CD4-positive, alpha-beta T cell treated with Interferon gamma for 1 hour (primary cell): Measurements from ENCODE around the gene NUDT4B.
"Not testable (repeated sequence)": the region's sequence is repeated elsewhere in the genome, so short reads cannot be mapped to it uniquely, and the experiment has no call there.

Experiments used
- DNase-seq: peaks from one replicate; pipeline ENCODE4 v3.0.0-alpha.2; 2020

The NUDT4B gene

DNA sequence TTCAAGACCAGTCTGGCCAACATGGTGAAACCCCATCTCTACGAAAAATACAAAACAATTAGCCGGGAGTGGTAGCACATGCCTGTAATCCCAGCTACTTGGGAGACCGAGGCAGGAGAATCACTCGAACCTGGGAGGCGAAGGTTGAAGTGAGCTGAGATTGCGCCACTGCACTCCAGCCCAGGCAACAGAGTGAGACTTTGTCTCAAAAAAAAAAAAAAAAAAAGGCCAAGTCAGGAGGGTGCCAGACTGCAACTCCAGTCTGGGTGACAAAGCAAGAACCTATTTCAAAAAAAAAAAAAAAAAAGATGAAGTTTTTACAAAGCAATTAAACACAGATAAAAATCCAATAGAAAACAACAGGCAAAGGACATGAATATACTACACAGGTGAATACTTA is 9.9 kb upstream of the NUDT4B start:
- not testable (repeated sequence) for DNase-seq

DNA sequence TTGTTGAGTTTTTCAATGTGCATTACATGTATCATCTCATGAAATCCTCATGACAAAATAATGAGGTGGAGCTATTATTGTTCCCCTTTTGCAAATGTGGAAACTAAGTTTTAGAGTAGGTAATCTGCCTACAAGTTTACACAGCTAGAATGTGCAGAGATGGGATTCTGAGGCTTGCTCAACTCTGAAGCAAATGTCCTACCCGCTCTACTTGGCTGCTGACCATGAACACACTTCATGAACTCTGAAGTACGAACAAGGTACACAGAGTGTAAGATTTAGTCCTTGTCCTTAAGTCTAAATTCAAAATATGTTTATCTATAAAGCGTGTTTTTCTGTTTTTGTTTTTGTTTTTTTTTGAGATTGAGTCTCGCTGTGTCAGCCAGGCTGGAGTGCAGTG is 5.4 kb upstream of the NUDT4B start:
- DNase-seq, result not testable (repeated sequence)

DNA sequence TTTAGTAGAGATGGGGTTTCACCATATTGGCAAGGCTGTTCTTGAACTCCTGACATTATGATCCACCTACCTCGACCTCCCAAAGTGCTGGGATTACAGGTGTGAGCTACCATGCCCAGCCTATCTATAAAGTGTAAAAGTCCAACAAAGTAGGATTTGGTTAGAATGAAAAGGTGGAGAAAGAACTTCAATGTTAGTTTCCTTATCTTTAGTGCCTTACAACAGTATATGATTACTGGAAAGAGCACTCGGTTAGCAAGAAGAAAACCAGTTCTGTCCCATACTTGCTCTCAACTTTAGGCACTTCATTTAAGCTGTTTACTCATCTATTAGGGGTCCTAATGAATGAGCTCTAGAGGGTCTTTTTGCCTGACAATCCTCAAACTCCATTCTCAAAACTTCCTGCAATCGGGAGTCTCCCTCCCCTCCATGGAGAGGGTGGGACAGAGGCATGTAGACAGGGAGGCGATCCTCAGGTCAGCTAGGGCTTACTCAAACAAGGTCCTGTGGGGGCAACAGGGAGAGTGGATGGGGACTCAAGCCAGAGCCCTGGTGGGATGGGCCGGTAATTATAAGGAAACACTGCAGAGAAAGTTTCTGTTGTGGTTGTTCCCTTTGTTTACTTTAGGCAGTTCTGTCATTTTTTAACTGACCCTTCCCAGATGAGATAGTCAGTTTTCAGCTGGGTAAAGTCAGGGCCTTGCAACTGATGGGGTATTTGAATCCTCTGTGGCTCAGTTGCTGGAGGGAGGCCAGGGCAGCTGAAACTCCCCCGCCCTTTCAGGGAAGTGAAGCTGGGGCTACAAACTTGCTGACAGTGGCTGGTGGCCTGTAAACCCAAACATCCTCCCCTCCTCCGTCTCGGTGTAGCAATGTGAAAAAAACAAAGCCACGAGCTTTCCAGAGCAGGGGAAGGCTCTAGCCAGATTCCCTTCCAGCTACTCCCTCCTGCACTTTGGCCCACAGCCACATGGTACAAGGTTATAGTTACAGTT is 4.6 kb upstream of the NUDT4B start:
- DNase-seq, result not testable (repeated sequence)

DNA sequence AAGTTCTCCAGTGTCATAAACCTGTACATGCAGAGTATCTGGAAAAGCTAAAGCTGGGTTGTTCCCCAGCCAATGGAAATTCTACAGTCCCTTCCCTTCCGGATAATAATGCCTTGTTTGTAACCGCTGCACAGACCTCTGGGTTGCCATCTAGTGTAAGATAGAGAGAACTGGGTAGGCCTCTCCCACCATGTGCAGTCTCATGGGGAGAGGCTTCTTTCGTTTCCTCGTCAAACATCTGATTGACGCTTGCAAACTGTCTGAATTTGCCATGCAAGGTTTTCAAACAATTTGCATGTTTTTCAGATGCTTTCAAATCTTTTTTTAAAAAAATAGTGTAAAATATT is 734 bp downstream of the NUDT4B start:
- not testable (repeated sequence) for DNase-seq

DNA sequence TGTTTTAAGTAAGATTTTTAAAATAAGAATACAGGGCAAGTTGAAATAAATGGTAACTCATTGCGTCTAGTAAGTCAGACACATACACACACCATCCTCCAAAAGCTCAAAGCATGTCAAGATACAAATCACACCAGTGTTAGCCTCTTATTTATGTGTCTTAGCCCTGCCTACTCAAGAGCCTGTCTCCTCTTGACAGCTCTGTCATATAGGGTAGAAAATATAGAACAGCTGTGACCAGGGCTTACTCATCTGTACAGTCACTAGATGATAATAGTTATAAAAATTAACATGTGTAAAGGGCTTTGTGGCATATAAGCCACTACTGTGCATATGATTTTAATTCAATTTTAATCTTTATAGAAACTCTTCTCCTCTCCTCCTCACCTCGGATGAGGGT is 7.7 kb downstream of the NUDT4B start:
- DNase-seq, result not testable (repeated sequence)

DNA sequence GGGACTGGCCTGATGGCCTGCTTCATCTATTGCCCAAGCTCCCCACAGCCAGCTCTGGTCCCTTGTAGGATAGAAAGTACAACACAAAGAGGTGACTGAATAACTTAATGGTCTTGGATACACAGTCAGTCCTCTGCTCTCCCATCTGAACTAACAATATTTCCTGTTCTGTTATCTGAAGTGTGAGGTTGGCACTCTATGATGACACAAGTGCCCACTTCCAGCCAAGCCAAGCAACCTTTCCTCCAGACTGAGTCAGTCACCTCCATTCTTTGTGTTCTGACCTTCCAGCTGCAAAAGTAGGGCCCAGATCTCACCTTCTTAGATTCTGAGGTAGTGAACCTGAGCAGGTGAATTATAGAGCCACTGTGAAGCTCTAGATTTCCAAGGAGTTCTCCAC is 8.9 kb downstream of the NUDT4B start:
- DNase-seq, result not testable (repeated sequence)

DNA sequence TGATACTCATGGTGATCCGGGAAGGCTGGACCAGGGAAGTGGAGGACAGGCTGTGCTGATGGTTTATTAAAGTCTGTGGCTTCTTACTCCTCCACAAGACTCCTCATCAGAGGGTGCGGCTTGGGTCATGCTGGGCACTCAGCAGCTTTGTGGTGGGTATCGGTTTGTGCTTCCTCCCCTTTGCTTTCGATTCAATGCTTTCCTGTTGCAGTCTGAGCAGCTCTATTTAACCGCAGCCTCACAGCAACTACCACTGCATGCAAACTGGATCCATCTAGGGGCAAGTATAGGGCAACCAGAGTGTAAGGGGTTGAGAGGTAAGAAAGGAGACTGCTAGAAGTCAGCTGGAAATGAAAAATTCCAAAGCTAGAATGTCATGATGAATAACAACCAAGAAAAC is 9.8 kb downstream of the NUDT4B start:
- DNase-seq, result not testable (repeated sequence)

DNA sequence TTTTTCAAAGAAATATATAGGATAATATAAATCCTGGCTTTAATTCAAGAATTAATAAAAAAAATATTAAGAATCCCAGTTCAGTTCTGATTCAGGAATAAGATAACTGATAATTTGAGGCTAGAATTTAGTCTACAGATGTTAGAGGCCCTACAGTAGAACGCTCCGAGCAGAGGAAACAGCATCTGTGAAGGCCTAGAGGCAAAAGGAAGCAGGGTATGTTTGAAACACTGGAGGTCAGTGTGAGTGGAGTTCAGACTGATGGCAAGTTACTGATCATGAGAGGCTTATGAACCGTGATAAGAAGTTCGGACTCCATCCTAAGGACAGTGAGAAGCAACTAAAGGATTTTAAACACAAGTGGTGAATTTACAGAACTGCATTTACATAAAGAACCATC is 10.4 kb downstream of the NUDT4B start:
- not testable (repeated sequence) for DNase-seq

DNA sequence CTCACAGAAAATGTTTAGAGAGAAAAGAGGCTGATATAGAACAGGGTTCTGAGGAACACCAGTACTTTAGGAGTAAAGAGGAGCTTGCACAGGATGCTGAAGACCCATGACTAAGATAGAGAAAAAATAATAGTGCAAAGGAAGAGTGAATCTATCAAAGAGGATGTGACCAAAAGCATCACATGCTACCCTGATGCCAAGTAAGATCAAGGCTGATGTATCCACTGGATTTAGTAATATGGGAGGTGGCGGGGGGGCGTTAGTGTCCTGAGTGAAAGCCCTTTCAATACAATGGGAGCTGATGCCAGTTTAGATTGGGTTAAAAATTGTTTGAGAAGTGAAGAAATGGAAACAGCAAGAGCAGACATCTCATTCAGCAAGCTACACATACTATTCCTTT is 11.2 kb downstream of the NUDT4B start:
- DNase-seq, result not testable (repeated sequence)

DNA sequence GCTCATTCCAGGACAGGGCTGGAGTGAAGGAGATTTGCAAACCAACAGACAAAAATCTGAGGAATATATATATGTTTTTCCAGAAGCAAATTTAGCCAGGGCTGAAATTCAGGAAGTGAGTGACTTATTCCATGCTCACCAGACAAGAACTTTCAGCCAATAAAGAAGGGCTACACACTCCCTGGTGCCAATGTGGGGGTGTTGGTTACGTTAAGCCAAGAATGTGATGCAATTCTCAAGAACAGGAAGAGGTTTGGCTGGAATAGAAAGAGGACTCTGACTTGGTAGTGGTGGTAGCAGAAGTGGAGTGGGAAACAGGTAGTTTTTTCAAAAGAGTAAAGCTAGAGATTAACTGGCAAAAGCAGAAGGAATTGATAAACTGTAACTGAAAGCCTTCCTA is 11.6 kb downstream of the NUDT4B start:
- DNase-seq, result not testable (repeated sequence)

DNA sequence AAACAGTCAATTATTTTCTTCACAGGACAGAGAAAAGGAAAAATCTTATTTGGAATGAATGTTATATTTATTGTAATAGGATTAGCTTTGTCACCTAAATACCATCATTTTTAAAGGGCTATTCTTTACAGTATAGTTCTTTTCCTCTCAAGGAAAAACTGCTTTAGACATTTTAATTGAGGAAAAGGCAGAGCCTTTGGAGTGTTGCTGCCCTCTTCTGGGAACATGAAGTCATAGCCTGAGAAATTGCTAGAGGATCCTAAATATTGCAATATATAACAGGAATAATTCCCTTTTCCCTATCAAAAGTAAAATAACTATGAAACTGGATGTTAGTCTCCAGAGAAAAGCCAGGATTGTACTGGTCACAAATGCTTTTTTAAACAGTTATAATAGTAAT is 12.8 kb downstream of the NUDT4B start:
- not testable (repeated sequence) for DNase-seq

DNA sequence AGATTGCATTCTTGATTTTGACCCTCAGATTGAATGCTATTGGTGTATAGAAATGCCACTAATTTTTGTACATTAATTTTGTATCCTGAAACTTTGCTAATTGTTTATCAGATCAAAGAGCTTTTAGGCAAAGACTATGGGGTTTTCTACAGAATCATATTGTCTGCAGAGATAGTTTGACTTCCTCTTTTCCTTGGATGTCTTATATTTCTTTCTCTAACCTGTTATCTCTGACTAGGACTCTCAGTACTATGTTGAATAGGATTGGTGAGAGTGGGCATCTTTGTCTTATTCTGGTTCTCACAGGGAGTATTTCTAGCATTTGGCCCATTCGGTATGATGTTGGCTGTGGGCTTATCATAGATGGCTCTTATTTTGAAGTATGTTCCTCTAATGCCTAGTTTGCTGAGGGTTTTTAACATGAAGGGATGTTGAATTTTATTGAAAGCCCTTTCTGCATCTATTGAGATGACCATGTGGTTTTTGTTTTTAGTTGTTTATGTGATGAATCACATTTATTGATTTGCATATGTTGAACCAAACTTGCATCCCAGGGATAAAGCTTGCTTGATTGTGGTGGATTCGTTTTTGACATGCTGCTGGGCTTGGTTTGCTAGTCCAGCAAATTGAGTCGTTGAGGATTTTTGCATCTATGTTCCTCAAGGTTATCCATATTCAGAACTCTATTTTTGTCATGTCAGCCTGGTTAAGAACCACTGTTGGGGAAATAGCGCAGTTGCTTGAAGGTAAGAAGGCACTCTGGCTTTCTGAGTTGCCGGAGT is 16.9 kb downstream of the NUDT4B start:
- DNase-seq, result not testable (repeated sequence)

DNA sequence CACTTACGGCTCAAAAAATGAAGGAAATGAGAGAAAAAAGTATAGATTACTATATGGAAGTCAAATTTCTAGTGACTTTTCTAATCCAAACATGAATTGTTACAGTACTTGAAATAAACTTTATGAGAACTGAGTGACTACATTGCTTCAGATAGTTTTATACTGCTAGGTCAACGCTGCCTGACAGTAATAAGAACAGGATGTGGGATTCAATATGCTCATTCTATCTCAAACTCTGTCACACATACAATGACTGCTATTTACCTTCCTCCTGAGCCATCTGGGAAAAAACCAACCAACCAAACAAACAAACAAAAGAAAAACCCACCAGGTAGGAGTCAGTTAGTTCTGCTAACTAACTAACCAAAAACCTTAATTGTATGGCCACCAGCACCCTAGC is 20.0 kb downstream of the NUDT4B start:
- DNase-seq, result not testable (repeated sequence)

DNA sequence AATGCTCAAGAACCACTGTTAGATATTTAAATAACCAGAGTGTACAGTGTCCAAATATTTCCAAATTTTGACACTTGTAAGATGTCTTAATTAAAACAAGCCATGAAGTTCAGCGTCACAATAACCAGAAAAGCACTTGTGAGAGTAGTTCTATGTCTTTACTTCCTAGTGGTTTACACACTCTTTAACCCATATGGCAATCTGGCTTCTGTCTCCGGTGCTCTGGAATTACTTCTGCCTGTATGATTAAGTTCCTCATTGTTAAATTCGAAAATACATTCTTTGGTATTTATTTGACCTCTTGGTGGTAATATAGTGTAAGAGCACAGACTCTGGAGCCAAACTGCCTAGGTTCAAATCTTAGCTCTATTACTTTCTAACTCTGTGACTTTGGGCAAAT is 20.9 kb downstream of the NUDT4B start:
- DNase-seq, result not testable (repeated sequence)

DNA sequence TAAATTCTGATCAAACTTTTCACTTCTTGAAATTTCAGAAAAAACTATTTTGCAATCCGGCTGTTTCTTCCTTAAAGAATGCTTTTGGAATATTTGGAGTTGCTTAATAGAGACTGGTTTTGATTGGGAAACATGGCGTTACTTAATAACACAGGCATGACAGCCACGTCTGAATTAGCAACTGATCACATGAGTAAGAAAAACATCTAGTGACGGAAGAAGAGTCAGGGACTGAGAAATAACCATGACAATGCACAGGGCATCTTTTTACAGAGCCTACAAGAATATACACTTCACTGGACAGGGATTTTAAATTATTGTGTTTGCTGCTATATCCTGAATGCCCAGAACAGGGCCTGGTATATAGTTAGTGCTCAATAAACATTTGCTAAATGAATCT is 25.1 kb downstream of the NUDT4B start:
- DNase-seq, result not testable (repeated sequence)

DNA sequence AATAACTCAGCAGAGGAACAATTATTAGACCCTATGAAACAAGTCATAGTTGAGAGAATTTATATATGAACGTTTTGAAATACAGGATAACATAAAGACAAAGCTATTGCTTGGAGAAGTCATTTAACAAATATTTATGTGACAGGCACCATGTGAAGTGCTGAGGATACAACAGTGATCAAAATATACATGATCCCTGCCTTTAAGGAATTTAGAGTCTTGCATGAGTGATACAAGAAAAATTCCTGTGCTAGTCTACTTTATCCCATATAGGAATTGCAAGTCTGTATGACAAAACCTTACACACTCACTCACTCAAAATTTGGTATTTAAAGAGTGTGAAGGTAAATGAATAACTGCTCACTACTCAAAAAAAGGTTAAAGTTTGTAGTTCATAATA is 25.5 kb downstream of the NUDT4B start:
- DNase-seq, result not testable (repeated sequence)

DNA sequence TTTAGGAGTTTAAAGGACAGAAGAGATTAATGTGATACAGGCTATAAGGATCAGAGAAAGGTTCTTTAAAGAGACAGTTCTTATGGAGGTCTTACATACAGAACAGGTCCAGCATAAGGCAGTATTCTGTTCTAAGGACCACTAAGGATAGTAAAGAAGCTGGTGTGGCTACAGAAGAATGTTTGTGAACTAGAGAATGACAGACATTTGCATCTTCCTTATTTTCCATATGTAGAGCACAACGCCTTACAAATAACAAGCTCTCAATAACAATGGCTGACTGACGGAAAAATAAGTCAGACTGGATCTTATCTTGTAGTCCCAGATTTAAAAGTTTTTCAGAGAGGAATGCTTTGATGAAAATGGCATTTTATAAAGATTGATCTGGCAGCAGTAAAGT is 26.7 kb downstream of the NUDT4B start:
- not testable (repeated sequence) for DNase-seq

DNA sequence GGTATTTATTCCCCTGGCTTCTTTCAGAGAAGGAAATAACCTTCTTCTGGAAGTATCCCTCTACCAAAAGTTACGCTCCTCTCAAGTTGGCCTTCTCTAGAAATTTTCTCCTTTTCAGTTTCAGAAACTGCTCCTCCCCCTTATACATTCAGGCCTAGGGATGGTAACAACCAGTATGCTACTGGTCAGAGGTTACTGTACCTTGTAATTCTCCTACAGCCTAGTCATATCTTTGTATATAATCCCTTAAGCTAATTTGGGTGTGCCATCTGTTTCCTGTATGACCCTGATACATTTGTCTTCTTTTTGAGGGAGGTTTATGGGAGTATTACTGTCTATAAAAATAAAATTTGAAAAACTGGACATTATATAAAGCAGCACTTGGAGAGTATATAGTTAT is 29.1 kb downstream of the NUDT4B start:
- not testable (repeated sequence) for DNase-seq

DNA sequence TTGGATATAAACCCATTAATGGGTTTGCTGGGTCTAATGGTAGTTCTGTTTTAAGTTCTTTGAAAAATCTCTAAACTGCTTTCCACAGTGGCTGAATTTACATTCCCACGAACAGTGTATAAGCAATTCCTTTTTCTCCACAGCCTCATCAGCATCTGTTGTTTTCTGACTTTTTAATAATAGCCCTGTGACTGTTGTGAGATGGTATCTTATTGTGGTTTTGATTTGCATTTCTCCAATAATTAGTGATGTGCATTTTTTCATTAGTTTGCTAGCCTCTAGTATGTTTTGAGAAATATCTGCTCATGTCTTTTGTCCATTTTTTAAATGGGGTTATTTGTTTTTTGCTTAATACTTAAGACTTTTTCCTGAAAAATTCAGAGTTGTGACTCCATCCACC is 31.8 kb downstream of the NUDT4B start:
- DNase-seq, result not testable (repeated sequence)

DNA sequence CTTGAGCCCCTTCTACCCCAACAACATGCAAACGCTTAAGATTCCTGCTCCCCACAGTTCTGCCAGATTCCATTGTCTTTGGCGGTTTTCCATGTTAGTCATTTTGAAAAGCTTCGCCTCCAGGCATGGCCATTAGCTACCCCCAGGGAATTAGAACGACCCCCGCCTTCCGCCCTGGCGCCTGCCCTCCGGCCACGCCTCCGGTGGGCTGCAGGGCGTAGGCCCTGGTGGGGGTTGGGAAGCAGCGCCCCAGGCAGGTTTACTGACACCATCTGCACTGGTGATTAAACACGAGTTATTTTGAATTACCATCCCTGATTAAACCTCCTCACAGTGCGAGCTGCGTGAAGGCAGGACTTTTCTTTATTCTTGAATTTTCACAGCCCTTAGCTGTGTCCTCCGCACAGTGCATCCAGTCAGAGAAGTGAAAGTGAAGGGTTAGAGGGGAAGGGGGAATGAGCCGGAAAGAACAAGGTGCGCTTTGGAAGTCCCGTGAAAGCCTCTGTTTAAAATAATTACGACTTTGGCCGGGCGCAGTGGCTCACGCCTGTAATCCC is 43.0 kb downstream of the NUDT4B start:
- DNase-seq, result not testable (repeated sequence)

DNA sequence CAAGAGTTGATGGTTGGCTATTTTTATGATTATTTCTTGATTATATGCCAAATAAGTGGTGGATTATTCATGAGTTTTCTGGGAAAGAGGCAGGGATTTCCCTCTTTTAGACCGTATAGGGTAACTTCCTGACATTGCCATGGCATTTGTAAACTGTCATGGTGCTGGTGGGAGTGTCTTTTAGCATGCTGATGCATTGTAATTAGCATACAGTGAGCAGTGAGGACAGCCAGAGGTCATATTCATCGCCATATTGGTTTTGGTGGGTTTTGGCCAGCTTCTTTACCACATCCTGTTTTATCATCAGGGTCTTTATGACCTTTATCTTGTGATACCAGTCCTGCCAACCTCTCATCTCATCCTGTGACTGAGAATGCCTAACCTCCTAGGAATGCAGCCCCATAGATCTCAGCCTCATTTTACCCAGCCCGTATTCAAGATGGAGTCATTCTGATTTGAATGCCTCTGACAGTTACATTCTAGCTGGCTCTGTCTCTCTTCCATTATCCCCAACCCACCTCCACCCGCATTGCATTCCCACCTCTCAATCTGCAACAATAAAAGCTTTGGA is 45.3 kb downstream of the NUDT4B start:
- not testable (repeated sequence) for DNase-seq
